A549 (cell line): ENCODE data around the gene ZNF92.

ENCODE experiments used
- TF ChIP-seq, protein P1 (sequence below): fragments of >200 bp; sonication (Bioruptor Twin); formaldehyde crosslinking; IDR thresholded peaks from 3 replicates; pipeline ENCODE4 v1.5.1; 2016
- TF ChIP-seq, protein P2 (sequence below): IDR thresholded peaks from 2 replicates; pipeline ENCODE4 v1.6.1; 2012

DNA sequence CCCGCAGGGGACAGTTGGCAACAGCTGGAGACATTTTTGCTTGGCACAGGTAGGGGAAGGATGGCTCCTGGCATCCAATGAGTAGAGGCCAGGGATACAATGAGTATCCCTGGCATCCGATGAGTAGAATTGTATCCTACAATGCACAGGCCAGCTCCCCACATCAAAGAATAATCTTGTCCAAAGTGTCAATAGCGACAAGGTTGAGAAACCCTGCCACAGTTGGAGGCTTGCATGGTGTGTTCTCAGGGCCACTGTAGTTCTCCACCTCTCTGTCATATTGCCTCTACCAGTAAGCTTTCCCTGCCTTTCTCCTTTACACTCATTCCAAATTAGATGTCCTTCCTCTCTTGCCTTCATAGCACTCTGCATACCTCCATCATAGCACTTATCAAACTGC lies 60.7 kb downstream of the ZNF92 start:
- TF ChIP-seq, protein P1, sequence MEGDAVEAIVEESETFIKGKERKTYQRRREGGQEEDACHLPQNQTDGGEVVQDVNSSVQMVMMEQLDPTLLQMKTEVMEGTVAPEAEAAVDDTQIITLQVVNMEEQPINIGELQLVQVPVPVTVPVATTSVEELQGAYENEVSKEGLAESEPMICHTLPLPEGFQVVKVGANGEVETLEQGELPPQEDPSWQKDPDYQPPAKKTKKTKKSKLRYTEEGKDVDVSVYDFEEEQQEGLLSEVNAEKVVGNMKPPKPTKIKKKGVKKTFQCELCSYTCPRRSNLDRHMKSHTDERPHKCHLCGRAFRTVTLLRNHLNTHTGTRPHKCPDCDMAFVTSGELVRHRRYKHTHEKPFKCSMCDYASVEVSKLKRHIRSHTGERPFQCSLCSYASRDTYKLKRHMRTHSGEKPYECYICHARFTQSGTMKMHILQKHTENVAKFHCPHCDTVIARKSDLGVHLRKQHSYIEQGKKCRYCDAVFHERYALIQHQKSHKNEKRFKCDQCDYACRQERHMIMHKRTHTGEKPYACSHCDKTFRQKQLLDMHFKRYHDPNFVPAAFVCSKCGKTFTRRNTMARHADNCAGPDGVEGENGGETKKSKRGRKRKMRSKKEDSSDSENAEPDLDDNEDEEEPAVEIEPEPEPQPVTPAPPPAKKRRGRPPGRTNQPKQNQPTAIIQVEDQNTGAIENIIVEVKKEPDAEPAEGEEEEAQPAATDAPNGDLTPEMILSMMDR, result no peak
- TF ChIP-seq, protein P2, sequence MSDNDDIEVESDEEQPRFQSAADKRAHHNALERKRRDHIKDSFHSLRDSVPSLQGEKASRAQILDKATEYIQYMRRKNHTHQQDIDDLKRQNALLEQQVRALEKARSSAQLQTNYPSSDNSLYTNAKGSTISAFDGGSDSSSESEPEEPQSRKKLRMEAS, result no peak
